Rectal smooth muscle tissue (tissue), 1 donor: Measurements from ENCODE around the gene WNT9B.
A peak's percentile ranks its signal among the peaks of the same experiment; 100 is the strongest.

Experiments used
- H3K27ac ChIP-seq: one replicate; pipeline ENCODE4 v1.7.0; 2013; ENCODE audit warnings: low read depth, low read length, inconsistent platforms
- H3K27me3 ChIP-seq: one replicate; pipeline ENCODE4 v1.7.0; 2013; ENCODE audit warnings: low read length; ENCODE audit not compliant: control insufficient read depth, insufficient read depth
- H3K36me3 ChIP-seq: one replicate; pipeline ENCODE4 v1.7.0; 2013; ENCODE audit warnings: low read length; ENCODE audit not compliant: control insufficient read depth, insufficient read depth
- H3K4me1 ChIP-seq: one replicate; pipeline ENCODE4 v1.7.0; 2013; ENCODE audit warnings: low read length; ENCODE audit not compliant: control insufficient read depth, insufficient read depth
- H3K4me3 ChIP-seq: one replicate; pipeline ENCODE4 v1.7.0; 2013; ENCODE audit warnings: low read length
- H3K9ac ChIP-seq: one replicate; pipeline ENCODE4 v1.7.0; 2013; ENCODE audit warnings: low read length

WNT9B gene

DNA sequence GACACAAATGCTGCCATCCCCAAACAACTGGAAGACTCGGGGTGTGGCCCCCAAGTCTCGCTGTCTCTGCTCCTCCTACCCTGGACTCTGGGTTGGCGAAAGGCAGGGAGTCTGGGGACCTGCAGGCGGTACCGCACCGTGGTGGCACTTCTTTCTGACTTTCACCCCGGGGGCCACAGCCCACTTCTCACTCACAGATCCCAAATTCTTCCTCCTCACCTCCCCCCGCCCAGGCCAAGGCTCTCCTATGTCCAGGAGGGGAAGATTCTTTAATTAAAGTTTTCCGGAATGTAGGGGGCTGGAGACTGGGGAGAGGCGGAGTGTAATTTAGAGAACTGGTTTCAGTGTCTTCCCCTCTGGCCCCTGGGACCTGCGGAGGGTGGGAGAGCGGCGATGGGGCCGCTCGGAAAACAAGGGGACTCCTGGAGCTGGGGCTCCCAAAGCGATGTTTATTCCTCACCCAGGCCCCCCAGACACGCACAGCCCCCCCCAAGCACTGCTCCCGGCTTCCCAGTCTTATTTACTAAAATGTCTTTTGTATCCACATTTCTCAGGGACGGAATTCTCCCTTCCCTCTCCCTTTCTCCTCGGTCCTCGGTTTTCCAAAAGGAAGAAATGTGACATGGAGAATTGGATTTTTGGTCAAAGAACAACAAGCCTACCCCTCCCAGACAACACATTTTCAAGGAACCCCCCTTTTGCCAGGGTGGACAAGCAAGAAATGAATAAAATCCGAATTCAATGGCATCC is 34.1 kb upstream of the WNT9B start:
- Histone ChIP-seq H3K27me3 (peaks cover 49% of the 10 kb centered on the region), H3K36me3 (no peaks in the 10 kb centered on the region), H3K4me1 (peaks cover 5% of the 10 kb centered on the region), H3K9ac (no peak overlapping the region), H3K4me3 (no peak overlapping the region), H3K27ac (no peak overlapping the region)

- H3K36me3 ChIP-seq = no peaks in the 10 kb centered on the region
- no peak overlapping the region for H3K4me3 ChIP-seq
- H3K4me1 ChIP-seq = peaks cover 2% of the 10 kb centered on the region
- no peak overlapping the region for H3K27ac ChIP-seq
- H3K9ac ChIP-seq = no peak overlapping the region
- H3K27me3 ChIP-seq = peaks cover 49% of the 10 kb centered on the region
Observed at GRCh38 chr17:46817901-46818209, 33.5 kb upstream of the WNT9B start.

DNA sequence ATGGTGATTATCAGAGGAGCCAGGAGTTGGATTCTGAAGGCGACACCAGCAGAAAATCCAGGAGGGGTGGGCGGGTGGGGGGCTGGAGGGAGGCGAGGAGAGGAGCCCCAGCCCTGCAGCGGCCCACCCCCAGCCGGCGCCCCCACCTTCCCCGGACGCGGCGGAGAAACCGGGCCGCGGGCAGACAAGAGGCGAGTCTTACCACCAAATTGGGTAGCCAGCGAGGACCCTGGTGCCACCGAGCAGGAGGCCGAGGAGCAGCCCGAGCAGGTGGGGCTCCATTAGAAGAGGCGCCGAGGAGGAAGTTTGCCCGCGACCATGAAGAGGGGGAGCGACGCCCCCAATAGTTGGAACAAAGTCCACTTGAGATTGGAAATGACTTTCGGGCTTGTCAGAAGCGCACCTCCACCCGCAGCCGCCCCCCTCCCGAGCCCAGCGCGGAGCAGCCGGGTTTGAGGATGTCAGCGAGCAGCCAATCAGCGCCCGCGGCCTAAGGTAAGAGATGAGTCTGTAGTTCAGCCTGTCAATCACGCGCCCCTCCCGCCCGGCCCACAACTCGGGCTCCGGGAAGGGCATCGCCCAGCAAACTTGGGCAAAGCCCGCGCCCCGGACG is 33.0 kb upstream of the WNT9B start, which contains the start of gene WNT3:
WNT3 (minus strand) TSS at position 377 of the 613 bp plus-strand sequence; CDS start at position 282, 95 bp downstream.
- Histone ChIP-seq H3K4me3 (peak within 1 kb of the TSS; percentile 55), H3K4me1 (peaks cover 2% of the 10 kb centered on the region), H3K36me3 (no peaks in the 10 kb centered on the region), H3K9ac (no peak within 1 kb of the TSS), H3K27me3 (peaks cover 48% of the 10 kb centered on the region), H3K27ac (no peak within 1 kb of the TSS)

DNA sequence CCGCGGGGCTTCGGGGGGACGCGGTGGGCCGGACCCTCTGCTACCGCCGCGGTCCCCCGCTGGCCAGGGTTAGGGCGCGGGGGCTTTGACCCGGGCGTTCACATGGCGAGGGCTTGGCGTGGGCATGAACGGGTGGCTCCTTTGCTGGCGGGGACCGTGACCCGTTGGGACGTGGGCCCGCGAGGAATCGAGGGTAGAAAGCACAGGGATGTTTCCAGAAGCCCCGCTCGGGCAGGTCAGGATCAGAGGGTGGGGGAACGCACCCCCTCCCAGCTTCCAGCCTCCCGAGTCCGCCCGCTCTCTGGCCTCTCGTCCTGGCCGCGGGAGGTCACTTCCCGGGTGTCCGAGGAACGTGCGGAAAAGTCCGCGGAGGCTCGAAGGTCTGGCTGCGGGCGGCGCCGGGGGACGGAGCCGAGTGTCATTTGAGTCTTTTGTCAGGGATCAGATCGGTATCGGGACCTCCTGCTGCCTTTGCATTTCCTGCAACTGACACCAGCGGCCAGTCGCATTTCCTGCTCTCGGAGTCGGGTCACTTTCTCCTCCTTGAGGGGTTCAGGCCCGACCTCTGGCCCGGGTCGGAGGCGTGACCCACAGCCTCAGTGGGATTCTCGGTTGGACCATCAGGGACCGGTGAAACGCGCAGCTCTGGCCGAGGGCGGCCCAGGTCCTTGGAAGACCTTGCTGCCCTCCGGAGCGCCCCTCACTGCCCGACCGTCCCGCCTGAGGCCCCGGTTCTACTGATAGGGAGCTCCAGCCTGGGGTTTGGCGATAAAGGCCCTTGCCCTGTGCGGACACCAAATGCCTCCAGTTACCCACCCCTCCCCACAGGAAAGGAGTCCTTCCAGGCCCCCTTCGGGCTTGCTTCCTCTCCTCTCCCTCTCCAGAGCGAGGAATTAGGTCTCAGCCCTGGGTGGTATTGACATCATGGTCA is 32.2 kb upstream of the WNT9B start:
- H3K27me3 ChIP-seq = peaks cover 42% of the 10 kb centered on the region
- no peak overlapping the region for H3K27ac ChIP-seq
- H3K4me1 ChIP-seq = peaks cover 2% of the 10 kb centered on the region
- peak overlapping the region; percentile 55 for H3K4me3 ChIP-seq
- H3K36me3 ChIP-seq = no peaks in the 10 kb centered on the region
- no peak overlapping the region for H3K9ac ChIP-seq

GRCh38 chr17:46819906-46820351 is 31.5 kb upstream of the WNT9B start:
- Histone ChIP-seq H3K4me3 (no peak overlapping the region), H3K36me3 (no peaks in the 10 kb centered on the region), H3K27ac (no peak overlapping the region), H3K4me1 (peaks cover 2% of the 10 kb centered on the region), H3K27me3 (peaks cover 42% of the 10 kb centered on the region), H3K9ac (no peak overlapping the region)

DNA sequence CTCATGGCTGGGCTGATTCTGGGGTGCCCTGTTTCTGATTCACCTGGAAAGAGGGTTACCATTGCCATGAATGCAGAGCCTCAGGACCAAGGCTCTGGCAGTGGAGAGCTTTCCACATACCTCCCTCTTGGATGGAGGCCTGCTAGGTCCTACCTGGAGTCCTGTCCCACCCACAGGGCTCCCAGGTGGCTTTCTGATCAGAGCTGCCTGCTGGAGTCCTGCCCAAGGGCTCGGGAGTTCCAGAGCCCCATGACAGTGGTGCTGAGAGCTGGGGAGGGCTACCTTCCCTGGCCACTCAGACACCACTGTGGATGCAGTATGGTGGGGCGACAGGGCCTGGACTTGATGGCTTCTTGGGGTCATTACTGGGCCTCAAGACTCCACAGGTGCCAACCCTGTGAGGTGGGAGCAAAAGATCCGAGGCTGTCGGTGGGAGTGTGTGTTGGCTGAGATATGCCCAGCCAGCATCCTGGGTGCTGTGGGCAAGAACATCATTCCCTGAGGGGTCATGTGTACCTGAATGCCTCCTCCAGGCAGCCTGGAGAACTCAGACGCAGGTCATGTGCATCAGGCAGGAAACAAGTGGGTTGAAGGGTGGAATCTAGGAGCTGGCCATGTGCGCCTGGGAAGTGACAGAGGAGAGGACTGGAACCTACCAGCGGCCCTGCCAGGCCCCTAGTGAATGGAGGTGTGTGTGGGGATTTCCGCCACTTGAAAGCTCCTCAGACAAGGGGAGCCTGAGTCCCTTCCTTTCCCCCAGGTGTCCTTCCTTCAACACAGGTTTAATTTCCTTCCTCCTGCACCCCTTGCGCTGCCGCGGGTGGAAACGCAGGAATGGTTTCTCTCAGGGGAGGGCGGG is 30.6 kb upstream of the WNT9B start:
- Histone ChIP-seq H3K9ac (no peak overlapping the region), H3K36me3 (no peaks in the 10 kb centered on the region), H3K4me1 (peaks cover 2% of the 10 kb centered on the region), H3K4me3 (no peak overlapping the region), H3K27ac (no peak overlapping the region), H3K27me3 (peaks cover 42% of the 10 kb centered on the region)

- Histone ChIP-seq H3K4me3 (no peak overlapping the region), H3K9ac (no peak overlapping the region), H3K27ac (no peak overlapping the region), H3K36me3 (no peaks in the 10 kb centered on the region), H3K4me1 (peaks cover 2% of the 10 kb centered on the region), H3K27me3 (peaks cover 39% of the 10 kb centered on the region)
Observed at GRCh38 chr17:46821482-46822387, 29.6 kb upstream of the WNT9B start.

GRCh38 chr17:46822388-46822921 is 28.9 kb upstream of the WNT9B start:
- no peak overlapping the region for H3K4me3 ChIP-seq
- no peak overlapping the region for H3K9ac ChIP-seq
- no peaks in the 10 kb centered on the region for H3K36me3 ChIP-seq
- no peak overlapping the region for H3K27ac ChIP-seq
- H3K27me3 ChIP-seq = peaks cover 33% of the 10 kb centered on the region
- H3K4me1 ChIP-seq = peaks cover 2% of the 10 kb centered on the region

DNA sequence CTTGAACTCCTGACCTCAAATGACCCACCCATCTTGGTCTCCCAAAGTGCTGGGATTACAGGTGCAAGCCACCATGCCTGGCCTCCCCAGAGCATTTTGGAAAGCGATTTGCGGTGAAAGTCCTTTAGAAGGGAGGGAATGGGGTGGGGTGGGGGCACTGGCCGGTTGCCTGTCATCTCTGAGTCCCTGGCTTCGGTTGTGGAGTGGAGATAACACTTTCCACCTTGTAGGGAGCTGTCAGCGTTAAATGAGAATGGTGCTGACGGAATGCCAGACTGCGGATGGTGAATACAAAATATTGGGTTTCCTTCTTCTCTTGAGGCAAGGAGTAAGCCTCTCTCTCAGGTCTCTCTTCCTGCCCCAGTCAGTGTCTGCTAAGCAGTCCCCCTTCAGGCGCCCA is 27.7 kb upstream of the WNT9B start:
- Histone ChIP-seq H3K27ac (no peak overlapping the region), H3K36me3 (no peaks in the 10 kb centered on the region), H3K9ac (no peak overlapping the region), H3K27me3 (peaks cover 28% of the 10 kb centered on the region), H3K4me1 (peaks cover 2% of the 10 kb centered on the region), H3K4me3 (no peak overlapping the region)

DNA sequence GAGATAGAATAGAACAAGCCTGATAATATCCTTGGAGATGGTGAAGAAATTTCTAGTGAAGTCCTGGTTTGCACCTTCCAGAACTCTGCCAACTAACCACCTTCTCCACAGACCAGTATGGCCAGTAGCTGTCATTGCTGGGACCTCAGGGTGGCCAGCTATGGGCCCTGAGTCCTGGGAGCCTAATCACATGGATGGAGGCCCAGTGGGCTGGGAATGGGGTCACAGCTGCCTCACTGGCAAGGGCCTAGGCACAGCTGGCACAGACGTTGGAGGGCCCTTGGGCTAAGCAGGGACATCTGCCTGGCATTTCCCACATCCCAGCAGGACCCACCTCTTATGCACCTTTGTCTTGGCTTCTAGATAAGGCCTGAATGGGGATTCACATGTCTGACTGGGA is 25.3 kb upstream of the WNT9B start:
- Histone ChIP-seq H3K4me3 (no peak overlapping the region), H3K27me3 (peaks cover 8% of the 10 kb centered on the region), H3K36me3 (no peaks in the 10 kb centered on the region), H3K9ac (no peak overlapping the region), H3K27ac (no peak overlapping the region), H3K4me1 (no peaks in the 10 kb centered on the region)

- no peak overlapping the region for H3K9ac ChIP-seq
- no peaks in the 10 kb centered on the region for H3K36me3 ChIP-seq
- H3K4me3 ChIP-seq = no peak overlapping the region
- H3K27me3 ChIP-seq = no peaks in the 10 kb centered on the region
- no peak overlapping the region for H3K27ac ChIP-seq
- H3K4me1 ChIP-seq = no peaks in the 10 kb centered on the region
Observed at GRCh38 chr17:46827274-46827673, 24.1 kb upstream of the WNT9B start.
